Fibroblast of lung (primary cell): ENCODE data around the gene FAM168B. TPM values are rescaled to one million over a fixed set of nuclear protein-coding genes. Genes with fewer than 3 reads are reported as not detected.

ENCODE experiments used
- DNase-seq, 2 donors: peaks; one replicate each; pipeline versions ENCODE4 v3.0.0 to v3.0.0-alpha.2; 2010; ENCODE audit warnings: low read depth in 2 of 2
- H2AFZ ChIP-seq: 2 replicates; pipeline ENCODE4 v1.5.1; 2012; ENCODE audit warnings: low read length, control low read depth, inconsistent platforms
- H3K27ac ChIP-seq: 2 replicates; pipeline ENCODE4 v1.5.1; 2011; ENCODE audit warnings: low read length, control low read depth; ENCODE audit not compliant: insufficient read depth
- H3K27me3 ChIP-seq: 2 replicates; pipeline ENCODE4 v1.5.1; 2011; ENCODE audit warnings: mild to moderate bottlenecking, low read length; ENCODE audit not compliant: control insufficient read depth, insufficient read depth
- H3K36me3 ChIP-seq: 2 replicates; pipeline ENCODE4 v1.5.1; 2011; ENCODE audit warnings: low read length; ENCODE audit not compliant: control insufficient read depth, insufficient read depth
- H3K4me1 ChIP-seq: 2 replicates; pipeline ENCODE4 v1.5.1; 2011; ENCODE audit warnings: low read length; ENCODE audit not compliant: control insufficient read depth, insufficient read depth; ENCODE audit errors: extremely low read depth
- H3K4me2 ChIP-seq: 2 replicates; pipeline ENCODE4 v1.5.1; 2011; ENCODE audit warnings: low read length, control low read depth; ENCODE audit not compliant: insufficient read depth; ENCODE audit errors: extremely low read depth
- H3K4me3 ChIP-seq, 4 experiments: fragments of 200-600 bp in 1 of 4; sonication (generic) in 1 of 4; replicated peaks in 1 of 4; 2 replicates each; pipeline ENCODE4 v1.5.1; 2011 to 2016; ENCODE audit warnings: low read length in 4 of 4, low read depth in 3 of 4, mild to moderate bottlenecking in 3 of 4, control low read depth in 2 of 4, inconsistent platforms in 1 of 4, mixed read lengths in 1 of 4; ENCODE audit not compliant: insufficient read depth in 1 of 4; ENCODE audit errors: control extremely low read depth in 1 of 4
- H3K79me2 ChIP-seq: 2 replicates; pipeline ENCODE4 v1.5.1; 2012; ENCODE audit warnings: mild to moderate bottlenecking, low read length, inconsistent platforms; ENCODE audit not compliant: control insufficient read depth, insufficient read depth
- H3K9ac ChIP-seq: 2 replicates; pipeline ENCODE4 v1.5.1; 2011; ENCODE audit warnings: mild to moderate bottlenecking, low read length, control low read depth; ENCODE audit not compliant: insufficient read depth
- H3K9me3 ChIP-seq: 2 replicates; pipeline ENCODE4 v1.5.1; 2012; ENCODE audit warnings: low read depth, low read length; ENCODE audit not compliant: control insufficient read depth, insufficient read depth
- H4K20me1 ChIP-seq: 2 replicates; pipeline ENCODE4 v1.5.1; 2011; ENCODE audit warnings: low read length; ENCODE audit not compliant: control insufficient read depth, insufficient read depth; ENCODE audit errors: extremely low read depth
- EZH2 ChIP-seq: IDR thresholded peaks from 2 replicates; pipeline ENCODE4 v1.5.1; 2012; ENCODE audit warnings: low read length, control low read depth, mild to moderate bottlenecking; ENCODE audit errors: missing control alignments
- polyA minus RNA-seq: library from RNA; depleted of rRNA, polyadenylated mRNA; stranded (reverse); fragments of >200 nt; gene quantifications from 2 replicates; pipeline ENCODE4 v1.2.3, GENCODE V29; 2011; ENCODE audit warnings: low replicate concordance
- polyA plus RNA-seq, 2 donors: library from polyadenylated mRNA; depleted of rRNA in 1 of 2; stranded (reverse) in 1 of 2; unstranded in 1 of 2; fragments of >200 nt; gene quantifications; 2 replicates each; pipeline ENCODE4 v1.2.1, GENCODE V29; 2011 to 2012; ENCODE audit warnings: missing spikeins in 1 of 2
- total RNA-seq: library from RNA; depleted of rRNA; stranded (reverse); fragments of >200 nt; gene quantifications from 2 replicates; pipeline ENCODE4 v1.2.1, GENCODE V29; 2014
- TF ChIP-seq, protein P1 (sequence below), 2 donors: IDR thresholded peaks in 1 of 2; conservative IDR thresholded peaks in 1 of 2; 1 replicate in 1 of 2; 2 replicates in 1 of 2; pipeline ENCODE4 v1.5.1; 2011 to 2012; ENCODE audit warnings: low read length in 2 of 2, control low read depth in 1 of 2, inconsistent platforms in 1 of 2, low read depth in 1 of 2, mild to moderate bottlenecking in 1 of 2

Gene FAM168B, protein sequence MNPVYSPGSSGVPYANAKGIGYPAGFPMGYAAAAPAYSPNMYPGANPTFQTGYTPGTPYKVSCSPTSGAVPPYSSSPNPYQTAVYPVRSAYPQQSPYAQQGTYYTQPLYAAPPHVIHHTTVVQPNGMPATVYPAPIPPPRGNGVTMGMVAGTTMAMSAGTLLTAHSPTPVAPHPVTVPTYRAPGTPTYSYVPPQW
- 71.2 and 79.1 TPM in 2 replicates for total RNA-seq
- polyA plus RNA-seq = 87.8 and 95.8 TPM in 2 replicates
- polyA plus RNA-seq (2012) = 62.2 and 65.9 TPM in 2 replicates
- polyA minus RNA-seq = 176 and 199 TPM in 2 replicates

DNA sequence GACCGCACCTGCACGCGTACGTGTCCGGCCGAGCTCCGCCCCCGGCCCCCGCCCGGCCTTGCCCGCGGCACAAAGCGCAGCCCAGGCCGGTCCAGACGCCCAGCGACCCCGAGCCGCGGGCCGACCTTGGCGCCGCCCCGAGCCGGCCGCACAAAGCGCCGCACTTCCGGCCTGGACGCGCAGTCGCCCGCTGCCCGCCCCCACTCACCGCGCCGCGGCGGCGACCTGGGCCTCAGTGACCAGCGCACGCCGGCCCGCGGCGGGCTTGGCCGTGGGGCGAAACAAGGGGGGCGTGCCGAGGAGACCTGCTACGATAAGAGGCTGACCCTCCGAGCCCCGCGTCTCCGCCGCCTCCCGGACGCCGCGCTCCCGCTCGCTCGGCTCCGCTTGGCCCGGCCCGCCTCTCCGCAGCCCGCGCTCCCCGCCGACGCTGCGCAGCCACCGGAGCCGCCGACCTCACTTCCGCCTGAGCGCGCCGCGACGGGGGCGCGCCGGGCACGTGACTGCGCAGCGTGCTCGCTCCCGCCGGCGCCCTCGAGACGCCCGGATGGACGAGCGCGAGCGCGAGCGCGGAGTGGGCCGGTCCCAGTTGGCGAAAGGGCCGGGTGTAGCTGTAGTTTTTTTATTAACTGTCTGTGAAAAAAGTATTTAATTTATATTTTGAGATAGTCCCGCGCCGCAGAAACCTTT lies at the start of gene FAM168B:
Gene FAM168B (minus strand): TSS at position 455 of the 690 bp plus-strand sequence. CDS start 10,814 bp downstream, outside the sequence.
- Histone ChIP-seq H3K4me2 (peak within 1 kb of the TSS; percentile 92), H2AFZ (peak within 1 kb of the TSS; percentile 80), H3K4me1 (no peaks in the 10 kb centered on the region), H3K4me3 (peak within 1 kb of the TSS; percentile 84 to 92 (median 88)), H3K27ac (peak within 1 kb of the TSS; percentile 88), H3K79me2 (peaks cover 46% of the 10 kb centered on the region), H3K36me3 (peaks cover 2% of the 10 kb centered on the region), H3K9ac (peak within 1 kb of the TSS; percentile 92), H3K9me3 (no peaks in the 10 kb centered on the region), H3K27me3 (no peaks in the 10 kb centered on the region), H4K20me1 (no peaks in the 10 kb centered on the region)
- TF ChIP-seq, protein P1, sequence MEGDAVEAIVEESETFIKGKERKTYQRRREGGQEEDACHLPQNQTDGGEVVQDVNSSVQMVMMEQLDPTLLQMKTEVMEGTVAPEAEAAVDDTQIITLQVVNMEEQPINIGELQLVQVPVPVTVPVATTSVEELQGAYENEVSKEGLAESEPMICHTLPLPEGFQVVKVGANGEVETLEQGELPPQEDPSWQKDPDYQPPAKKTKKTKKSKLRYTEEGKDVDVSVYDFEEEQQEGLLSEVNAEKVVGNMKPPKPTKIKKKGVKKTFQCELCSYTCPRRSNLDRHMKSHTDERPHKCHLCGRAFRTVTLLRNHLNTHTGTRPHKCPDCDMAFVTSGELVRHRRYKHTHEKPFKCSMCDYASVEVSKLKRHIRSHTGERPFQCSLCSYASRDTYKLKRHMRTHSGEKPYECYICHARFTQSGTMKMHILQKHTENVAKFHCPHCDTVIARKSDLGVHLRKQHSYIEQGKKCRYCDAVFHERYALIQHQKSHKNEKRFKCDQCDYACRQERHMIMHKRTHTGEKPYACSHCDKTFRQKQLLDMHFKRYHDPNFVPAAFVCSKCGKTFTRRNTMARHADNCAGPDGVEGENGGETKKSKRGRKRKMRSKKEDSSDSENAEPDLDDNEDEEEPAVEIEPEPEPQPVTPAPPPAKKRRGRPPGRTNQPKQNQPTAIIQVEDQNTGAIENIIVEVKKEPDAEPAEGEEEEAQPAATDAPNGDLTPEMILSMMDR (conservative IDR thresholded peaks at IDR 0.05 in 1 of 2, IDR thresholded peaks at IDR 0.05 in 1 of 2; ENCODE audit: low read depth in 1 of 2, low read length in 2 of 2) = no peak
- no peak for TF ChIP-seq EZH2
- DNase-seq = peak; percentile 88

DNA sequence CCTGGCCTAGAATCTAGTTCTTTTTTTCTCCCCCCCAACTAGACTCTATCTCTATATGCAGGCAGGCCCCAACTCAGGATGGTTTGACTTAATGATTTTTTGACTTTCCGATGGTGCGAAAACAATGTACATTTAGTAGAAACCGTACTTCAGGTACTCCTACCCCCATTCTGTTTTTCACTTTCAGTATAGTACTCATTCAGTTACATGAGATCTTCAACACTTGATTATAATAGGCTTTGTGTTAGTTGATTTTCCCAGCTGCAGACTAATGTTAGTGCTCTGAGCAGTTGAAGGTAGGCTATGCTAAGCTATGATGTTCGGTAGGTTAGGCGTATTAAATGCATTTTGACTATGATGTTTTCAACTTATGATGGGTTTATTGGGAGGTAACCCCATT lies 49.6 kb upstream of the FAM168B start:
- DNase-seq = no peak
- H3K27ac ChIP-seq = no peak overlapping the region
- no peak overlapping the region for H3K9ac ChIP-seq
- peaks cover 2% of the 10 kb centered on the region for H3K79me2 ChIP-seq
- H3K9me3 ChIP-seq = no peaks in the 10 kb centered on the region
- no peaks in the 10 kb centered on the region for H3K4me1 ChIP-seq
- H4K20me1 ChIP-seq = no peaks in the 10 kb centered on the region
- H3K4me3 ChIP-seq = no peak overlapping the region
- H3K4me2 ChIP-seq = no peak overlapping the region
- H3K27me3 ChIP-seq = no peaks in the 10 kb centered on the region
- no peak for TF ChIP-seq EZH2
- TF ChIP-seq, protein P1 (conservative IDR thresholded peaks at IDR 0.05 in 1 of 2, IDR thresholded peaks at IDR 0.05 in 1 of 2; ENCODE audit: low read depth in 1 of 2, low read length in 2 of 2) = no peak
- H3K36me3 ChIP-seq = peaks cover 8% of the 10 kb centered on the region
- H2AFZ ChIP-seq = no peak overlapping the region

DNA sequence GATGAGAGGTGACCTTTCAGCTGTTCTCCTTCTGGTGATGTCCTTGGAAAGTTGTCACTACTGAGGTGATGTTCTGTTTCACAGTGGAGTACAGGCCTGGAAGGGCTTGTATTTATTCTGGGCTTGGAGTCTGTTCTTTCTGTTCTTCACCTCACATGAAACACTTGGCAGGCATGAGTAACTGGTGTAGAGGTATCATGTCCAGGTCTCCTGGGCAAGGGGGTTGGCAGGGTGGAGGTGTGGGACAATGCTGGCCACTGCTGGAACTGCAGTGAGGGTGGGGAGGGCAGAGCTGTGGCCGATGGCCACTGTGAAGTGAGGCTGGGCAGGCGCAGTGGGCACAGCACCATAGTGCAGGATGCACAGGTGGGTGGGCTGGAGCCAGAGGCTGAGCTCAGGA lies 47.3 kb upstream of the FAM168B start:
- Histone ChIP-seq H4K20me1 (no peaks in the 10 kb centered on the region), H3K27ac (no peak overlapping the region), H3K36me3 (peaks cover 6% of the 10 kb centered on the region), H3K4me2 (no peak overlapping the region), H2AFZ (no peak overlapping the region), H3K79me2 (peaks cover 2% of the 10 kb centered on the region), H3K4me1 (no peaks in the 10 kb centered on the region), H3K9me3 (no peaks in the 10 kb centered on the region), H3K27me3 (no peaks in the 10 kb centered on the region), H3K4me3 (no peak overlapping the region), H3K9ac (no peak overlapping the region)
- TF ChIP-seq EZH2 = no peak
- TF ChIP-seq, protein P1 (conservative IDR thresholded peaks at IDR 0.05 in 1 of 2, IDR thresholded peaks at IDR 0.05 in 1 of 2; ENCODE audit: low read depth in 1 of 2, low read length in 2 of 2) = no peak
- no peak for DNase-seq
